Measurements from ENCODE around the gene LRRC56.

LRRC56 gene

DNA sequence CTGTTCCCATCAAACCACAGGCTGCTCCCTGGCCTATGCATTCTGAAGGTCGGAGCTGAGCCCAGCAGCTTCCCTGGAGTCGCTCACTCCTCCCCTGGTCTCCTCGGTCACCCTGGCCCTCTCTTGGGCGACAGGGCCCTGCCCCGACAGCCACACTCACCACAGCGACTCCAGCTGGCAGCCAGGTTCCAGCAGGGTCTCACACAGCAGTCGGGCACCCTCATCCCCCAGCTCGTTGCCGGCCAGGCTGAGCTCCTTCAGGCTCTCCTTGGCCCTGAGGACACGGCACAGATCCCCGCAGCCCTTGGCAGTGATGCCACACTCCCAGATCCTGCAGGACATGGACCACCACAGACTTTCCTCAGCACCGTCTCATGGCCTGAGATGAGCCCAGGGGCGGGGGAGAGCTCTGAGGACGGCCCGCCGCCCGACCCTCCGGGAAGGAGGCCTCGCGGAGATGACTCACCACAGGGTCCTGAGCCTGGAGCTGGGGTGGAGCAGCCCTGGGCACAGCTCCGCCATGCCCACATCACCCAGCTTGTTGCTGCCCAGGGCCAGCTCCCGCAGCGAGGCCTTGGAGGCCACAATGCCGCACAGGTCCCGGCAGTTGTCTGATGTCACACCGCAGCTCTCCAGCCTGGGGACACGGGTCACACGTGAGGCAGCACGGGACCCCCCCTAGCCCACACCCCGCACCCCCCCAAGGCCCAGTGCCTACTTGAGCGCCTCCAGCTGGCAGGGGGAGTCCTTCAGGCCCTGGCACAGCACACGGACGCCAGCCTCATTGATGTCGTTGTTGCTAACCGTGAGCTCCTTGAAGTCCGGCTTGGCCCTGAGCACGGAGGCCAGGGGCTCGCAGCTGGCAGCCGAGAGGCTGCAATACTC is 38.8 kb upstream of the LRRC56 start:
- Histone ChIP-seq H3K9me3 (no peaks in the 10 kb centered on the region), H3K36me3 (peaks cover 81% of the 10 kb centered on the region), H3K4me3 (ENCODE audit: low read depth in 1 of 2, low read length in 1 of 2) (no peak overlapping the region), H3K27ac (no peak overlapping the region), H3K4me1 (ENCODE audit: control insufficient read depth in 1 of 2, insufficient read depth in 1 of 2, low read depth in 1 of 2, low read length in 1 of 2) (peaks cover 16 to 18% of the 10 kb centered on the region in 2 experiments), H3K27me3 (no peaks in the 10 kb centered on the region)
- TF ChIP-seq, protein P1, sequence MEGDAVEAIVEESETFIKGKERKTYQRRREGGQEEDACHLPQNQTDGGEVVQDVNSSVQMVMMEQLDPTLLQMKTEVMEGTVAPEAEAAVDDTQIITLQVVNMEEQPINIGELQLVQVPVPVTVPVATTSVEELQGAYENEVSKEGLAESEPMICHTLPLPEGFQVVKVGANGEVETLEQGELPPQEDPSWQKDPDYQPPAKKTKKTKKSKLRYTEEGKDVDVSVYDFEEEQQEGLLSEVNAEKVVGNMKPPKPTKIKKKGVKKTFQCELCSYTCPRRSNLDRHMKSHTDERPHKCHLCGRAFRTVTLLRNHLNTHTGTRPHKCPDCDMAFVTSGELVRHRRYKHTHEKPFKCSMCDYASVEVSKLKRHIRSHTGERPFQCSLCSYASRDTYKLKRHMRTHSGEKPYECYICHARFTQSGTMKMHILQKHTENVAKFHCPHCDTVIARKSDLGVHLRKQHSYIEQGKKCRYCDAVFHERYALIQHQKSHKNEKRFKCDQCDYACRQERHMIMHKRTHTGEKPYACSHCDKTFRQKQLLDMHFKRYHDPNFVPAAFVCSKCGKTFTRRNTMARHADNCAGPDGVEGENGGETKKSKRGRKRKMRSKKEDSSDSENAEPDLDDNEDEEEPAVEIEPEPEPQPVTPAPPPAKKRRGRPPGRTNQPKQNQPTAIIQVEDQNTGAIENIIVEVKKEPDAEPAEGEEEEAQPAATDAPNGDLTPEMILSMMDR (IDR thresholded peaks at IDR 0.05), result no peak

DNA sequence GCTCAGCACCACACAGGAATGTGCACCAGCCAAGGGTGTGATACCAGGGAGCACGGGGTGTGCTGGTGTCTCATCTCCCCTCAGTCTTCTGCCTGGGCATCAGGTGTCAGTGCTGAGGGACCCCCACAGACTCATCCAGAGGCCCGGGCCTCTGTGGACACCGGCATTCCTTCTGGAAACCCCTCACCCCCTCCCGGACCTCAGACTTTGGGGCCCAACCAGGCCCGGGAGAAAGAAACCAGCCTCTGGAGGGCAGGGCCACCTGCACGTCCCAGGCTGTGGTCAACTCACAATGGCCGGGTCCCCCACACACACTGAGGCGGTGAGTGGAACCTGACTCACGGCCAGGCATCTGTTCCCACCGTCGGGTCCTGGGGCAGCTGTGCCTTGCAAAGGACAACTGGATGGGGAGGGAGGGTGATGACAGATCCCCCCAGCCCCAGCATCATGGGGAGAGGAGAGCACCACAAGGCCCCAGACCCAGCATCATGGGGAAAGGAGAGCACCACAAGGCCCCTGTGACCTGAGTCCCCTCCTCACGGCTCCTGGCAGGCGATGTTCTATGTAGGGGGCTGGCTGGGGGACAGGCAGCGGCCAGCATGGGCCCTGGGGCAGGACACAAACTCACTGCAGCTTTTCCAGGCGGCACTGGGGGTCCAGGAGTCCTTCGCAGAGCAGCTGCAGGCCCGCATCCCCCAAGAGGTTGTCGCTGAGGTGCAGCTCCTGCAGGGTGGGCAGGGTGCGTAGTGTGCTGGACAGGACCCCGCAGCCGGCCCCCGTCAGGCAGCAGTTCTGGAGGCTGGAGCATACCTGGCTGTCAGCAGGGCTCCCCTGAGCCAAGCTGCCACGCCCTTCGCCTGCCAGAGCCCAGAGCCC is 37.9 kb upstream of the LRRC56 start:
- TF ChIP-seq, protein P1 (IDR thresholded peaks at IDR 0.05), result no peak

DNA sequence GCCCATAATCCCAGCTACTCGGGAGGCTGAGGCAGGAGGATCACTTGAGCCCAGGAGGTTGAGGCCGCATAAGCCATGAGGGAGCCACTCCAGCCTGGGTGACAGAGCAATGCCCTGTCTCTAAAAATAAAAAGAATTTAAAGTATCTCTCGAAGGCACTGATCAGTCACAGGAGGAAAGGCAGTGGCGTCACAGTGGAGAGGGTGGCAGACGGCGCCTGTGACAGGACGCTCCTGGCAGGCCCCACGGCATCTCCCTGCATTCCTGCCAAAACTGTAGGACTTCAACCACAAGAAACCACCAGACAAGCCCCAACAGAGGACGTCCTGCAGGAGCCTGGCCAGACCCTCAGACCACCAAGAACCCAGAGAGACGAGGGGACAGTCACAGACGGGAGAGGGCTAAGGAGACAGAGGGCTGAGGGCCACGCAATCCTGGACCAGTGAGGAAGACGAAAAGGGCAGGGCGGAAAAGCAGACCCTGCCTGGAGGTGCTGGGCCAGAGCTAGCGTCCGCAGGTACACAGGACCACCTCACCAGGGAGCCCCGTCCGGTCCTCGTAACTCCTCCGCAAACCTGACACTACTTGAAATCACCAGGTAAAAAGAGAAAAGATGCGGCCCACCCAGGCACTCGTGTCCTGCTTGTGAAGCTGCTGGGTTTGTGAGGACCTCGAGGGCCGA is 36.2 kb upstream of the LRRC56 start:
- TF ChIP-seq, protein P1 (IDR thresholded peaks at IDR 0.05), result no peak
- Histone ChIP-seq H3K4me1 (ENCODE audit: control insufficient read depth in 1 of 2, insufficient read depth in 1 of 2, low read depth in 1 of 2, low read length in 1 of 2) (peaks cover 41 to 42% of the 10 kb centered on the region in 2 experiments), H3K9me3 (no peaks in the 10 kb centered on the region), H3K27ac (no peak overlapping the region), H3K27me3 (no peaks in the 10 kb centered on the region), H3K36me3 (peaks cover 55% of the 10 kb centered on the region), H3K4me3 (ENCODE audit: low read depth in 1 of 2, low read length in 1 of 2) (no peak overlapping the region)

More for the DNA sequence above, 37.9 kb upstream of the LRRC56 start:
- no peaks in the 10 kb centered on the region for H3K9me3 ChIP-seq
- H3K4me3 ChIP-seq (ENCODE audit: low read depth in 1 of 2, low read length in 1 of 2), result no peak overlapping the region
- H3K36me3 ChIP-seq, result peaks cover 72% of the 10 kb centered on the region
- peaks cover 24 to 27% of the 10 kb centered on the region in 2 experiments for H3K4me1 ChIP-seq (ENCODE audit: control insufficient read depth in 1 of 2, insufficient read depth in 1 of 2, low read depth in 1 of 2, low read length in 1 of 2)
- no peak overlapping the region for H3K27ac ChIP-seq
- H3K27me3 ChIP-seq, result no peaks in the 10 kb centered on the region

DNA sequence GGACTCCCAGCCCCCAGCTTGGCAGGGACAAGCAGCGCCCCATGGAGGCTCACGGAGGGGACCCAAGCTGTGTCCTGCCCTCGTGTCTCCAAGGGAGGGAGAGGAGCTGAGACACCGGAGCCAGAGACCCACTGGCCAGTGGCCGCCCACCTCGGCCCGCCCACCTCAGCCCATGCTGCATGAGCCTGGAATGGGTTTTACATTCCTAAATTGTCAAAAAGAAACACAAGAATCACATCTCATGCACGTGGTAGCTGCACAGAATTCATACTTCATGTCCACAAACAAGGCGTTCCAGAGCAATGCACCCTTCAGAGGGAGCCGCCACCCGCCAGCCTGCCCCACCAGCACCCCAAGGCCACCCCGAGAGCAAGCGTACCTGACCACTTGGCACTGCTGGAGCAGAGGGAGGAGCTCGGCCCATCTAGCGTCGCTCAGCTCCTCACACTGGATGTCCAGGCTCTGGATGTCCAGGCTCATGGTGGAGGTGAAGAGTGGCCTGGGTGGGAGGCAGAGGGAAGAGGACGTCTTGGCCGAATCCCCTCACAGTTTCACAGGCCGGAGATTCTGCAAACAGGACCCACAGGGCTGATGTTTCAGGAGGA is 35.5 kb upstream of the LRRC56 start:
- TF ChIP-seq, protein P1 (IDR thresholded peaks at IDR 0.05), result no peak
- H3K4me1 ChIP-seq (ENCODE audit: control insufficient read depth in 1 of 2, insufficient read depth in 1 of 2, low read depth in 1 of 2, low read length in 1 of 2), result peaks cover 46 to 47% of the 10 kb centered on the region in 2 experiments
- no peak overlapping the region for H3K27ac ChIP-seq
- no peaks in the 10 kb centered on the region for H3K27me3 ChIP-seq
- no peak overlapping the region for H3K4me3 ChIP-seq (ENCODE audit: low read depth in 1 of 2, low read length in 1 of 2)
- peaks cover 49% of the 10 kb centered on the region for H3K36me3 ChIP-seq
- H3K9me3 ChIP-seq, result no peaks in the 10 kb centered on the region
